CD8-positive, alpha-beta memory T cell (primary cell): ENCODE data around the gene TRIM62. TPM values are rescaled to one million over a fixed set of nuclear protein-coding genes. Genes with fewer than 3 reads are reported as not detected.

Source experiments
- CTCF ChIA-PET: fragments of 350-600 bp; sonication (Branson Sonifier 250); formaldehyde crosslinking; loops from one replicate; lab custom pipeline; 2021; ENCODE audit warnings: antibody characterized with exemption; lab: Charles Lee
- POLR2A ChIA-PET: fragments of 350-600 bp; sonication (Branson Sonifier 250); formaldehyde crosslinking; loops from one replicate; lab custom pipeline; 2021; ENCODE audit warnings: antibody characterized with exemption; lab: Charles Lee
- DNase-seq, 5 donors: peaks; one replicate each; pipeline versions ENCODE4 v3.0.0 to v3.0.0-alpha.2; 2020 to 2022; ENCODE audit warnings: mixed read lengths in 1 of 5
- H3K27ac ChIP-seq: one replicate; pipeline ENCODE4 v1.7.0; 2013; ENCODE audit warnings: low read depth, mild to moderate bottlenecking, low read length, moderate library complexity
- H3K27me3 ChIP-seq: 2 replicates; pipeline ENCODE4 v1.7.0; 2013; ENCODE audit warnings: low read length, mild to moderate bottlenecking; ENCODE audit not compliant: insufficient read depth, poor library complexity, severe bottlenecking
- H3K36me3 ChIP-seq: 2 replicates; pipeline ENCODE4 v1.7.0; 2013; ENCODE audit warnings: mild to moderate bottlenecking, low read length, moderate library complexity; ENCODE audit not compliant: insufficient read depth
- H3K4me1 ChIP-seq: 2 replicates; pipeline ENCODE4 v1.7.0; 2013; ENCODE audit warnings: mild to moderate bottlenecking, low read length, moderate library complexity; ENCODE audit not compliant: insufficient read depth
- H3K4me3 ChIP-seq: 2 replicates; pipeline ENCODE4 v1.7.0; 2013; ENCODE audit warnings: mild to moderate bottlenecking, low read length
- H3K9me3 ChIP-seq: 2 replicates; pipeline ENCODE4 v1.7.0; 2013; ENCODE audit warnings: mild to moderate bottlenecking, low read length
- H3K27ac Mint-ChIP-seq, 8 donors: one replicate each; pipeline ENCODE4 v1.8.0; 2020 to 2021; ENCODE audit warnings: mixed read lengths in 8 of 8, mild to moderate bottlenecking in 6 of 8, inconsistent platforms in 3 of 8, moderate library complexity in 3 of 8
- H3K27me3 Mint-ChIP-seq, 2 donors: one replicate each; pipeline ENCODE4 v1.8.0; 2020 to 2021; ENCODE audit warnings: mixed read lengths in 2 of 2, mild to moderate bottlenecking in 1 of 2, moderate library complexity in 1 of 2
- H3K36me3 Mint-ChIP-seq, 3 donors: one replicate each; pipeline ENCODE4 v1.8.0; 2020 to 2021; ENCODE audit warnings: mixed read lengths in 3 of 3, inconsistent platforms in 1 of 3, mild to moderate bottlenecking in 1 of 3
- H3K4me1 Mint-ChIP-seq, 3 donors: one replicate each; pipeline ENCODE4 v1.8.0; 2020 to 2021; ENCODE audit warnings: mixed read lengths in 3 of 3, inconsistent platforms in 1 of 3, mild to moderate bottlenecking in 1 of 3
- H3K4me3 Mint-ChIP-seq, 7 donors: one replicate each; pipeline ENCODE4 v1.8.0; 2020 to 2021; ENCODE audit warnings: mixed read lengths in 7 of 7, mild to moderate bottlenecking in 6 of 7, moderate library complexity in 4 of 7, inconsistent platforms in 2 of 7
- H3K9me3 Mint-ChIP-seq, 5 donors: one replicate each; pipeline ENCODE4 v1.8.0; 2020 to 2022; ENCODE audit warnings: mixed read lengths in 5 of 5, mild to moderate bottlenecking in 3 of 5, moderate library complexity in 2 of 5, inconsistent platforms in 1 of 5
- polyA plus RNA-seq: library from polyadenylated mRNA; unstranded; fragments of 300-500 nt; fragmentation: Illumina TruSeq; gene quantifications from one replicate; pipeline ENCODE4 v1.2.3, GENCODE V29; 2021
- total RNA-seq, 2 experiments: library from RNA; stranded (reverse); gene quantifications; one replicate each; pipeline ENCODE4 v1.2.3, GENCODE V29; 2021

Gene TRIM62
- total and polyA plus RNA-seq, 3 experiments from 2014 or later, result 5.0 to 7.0 (median 5.5) TPM

DNA sequence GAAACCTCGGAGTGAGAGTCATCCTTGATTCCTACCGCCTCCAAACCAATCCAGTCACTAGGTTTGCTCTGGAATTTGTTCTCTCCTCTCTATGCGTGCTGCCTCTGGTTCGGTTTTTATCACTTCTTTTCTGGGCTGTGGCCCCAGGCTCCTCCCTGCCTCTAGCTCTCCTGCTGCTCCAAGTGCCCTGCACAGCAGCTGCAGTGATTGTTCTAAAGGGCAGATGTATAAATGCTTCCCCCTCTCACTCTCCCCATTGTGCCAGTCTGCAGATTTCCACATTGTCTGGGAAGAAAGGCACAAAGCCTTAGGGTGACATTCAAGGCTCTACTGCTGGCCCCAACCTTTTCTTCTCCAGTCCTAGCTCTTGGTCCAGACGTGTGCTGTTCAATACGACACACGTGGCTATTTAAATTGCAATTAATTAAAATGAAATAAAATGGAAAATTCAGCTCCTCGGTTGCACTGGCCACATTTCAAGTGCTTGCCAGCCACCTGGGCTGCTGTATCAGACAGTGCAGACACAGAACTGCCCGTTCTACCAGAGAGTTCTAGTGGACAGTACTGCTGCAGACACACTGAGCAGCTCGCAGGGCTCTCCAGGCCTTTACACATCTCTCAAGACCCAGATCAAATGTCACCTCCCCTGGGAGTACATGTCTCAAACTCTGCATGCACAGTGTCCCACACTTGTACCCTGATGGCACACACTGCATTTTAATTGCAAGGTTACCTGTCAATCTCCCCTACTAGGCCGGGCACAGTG, 12.4 kb downstream of the TRIM62 start:
- no peak overlapping the region for H3K4me3 Mint-ChIP-seq
- Histone ChIP-seq H3K4me1 (no peaks in the 10 kb centered on the region), H3K9me3 (no peaks in the 10 kb centered on the region), H3K36me3 (no peaks in the 10 kb centered on the region), H3K27me3 (no peaks in the 10 kb centered on the region), H3K4me3 (no peak overlapping the region), H3K27ac (no peak overlapping the region)
- peaks cover 14 to 58% (median 20%) of the 10 kb centered on the region in 3 donors for H3K36me3 Mint-ChIP-seq
- H3K27me3 Mint-ChIP-seq, result peaks cover 0 to 1% of the 10 kb centered on the region in 2 donors
- ChIA-PET CTCF (no interaction called here), POLR2A (interaction anchor here (1.6 kb wide), 1 partner anchor 12 kb away, joined by 4 read pairs; the partner anchor contains the start of gene TRIM62)
- no peaks in the 10 kb centered on the region for H3K9me3 Mint-ChIP-seq
- DNase-seq, result no peak
- H3K27ac Mint-ChIP-seq, result peak overlapping the region in 1 of 8 donors; percentile 78
- peaks cover 26 to 28% (median 27%) of the 10 kb centered on the region in 3 donors for H3K4me1 Mint-ChIP-seq

DNA sequence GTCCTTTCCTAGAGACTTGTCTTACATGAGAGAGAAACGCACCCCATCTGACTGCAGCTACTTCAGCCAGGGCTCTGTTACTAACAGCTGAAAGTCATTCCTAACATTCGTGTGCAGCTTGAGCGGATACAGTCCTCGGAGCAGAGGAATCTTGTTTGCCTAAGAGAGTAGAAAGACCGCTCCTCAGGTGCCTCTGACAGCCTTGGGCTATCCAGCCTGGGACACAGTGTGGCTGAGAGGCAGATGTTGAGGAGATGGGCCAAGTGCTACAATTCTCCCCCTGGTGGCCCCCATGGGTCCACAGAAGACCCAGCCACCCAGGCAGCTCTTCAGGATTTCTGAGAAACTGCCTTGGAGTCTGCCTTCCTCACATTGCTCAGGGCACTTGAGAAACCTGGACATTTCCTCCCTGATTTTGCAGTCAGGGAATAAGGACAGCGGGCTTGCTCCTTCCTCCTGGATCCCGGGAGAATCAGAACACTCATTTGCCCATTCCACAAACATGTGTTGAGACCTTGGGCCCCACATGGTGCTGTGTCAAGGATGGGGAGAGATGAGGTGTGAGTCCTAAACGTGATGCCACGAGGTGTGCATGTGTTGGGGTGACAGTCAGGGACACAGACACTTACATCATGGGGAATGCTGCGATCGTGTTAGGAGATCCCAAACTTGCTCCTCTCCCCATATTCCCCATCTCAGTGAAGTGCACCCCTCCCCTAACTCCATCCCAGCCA, 13.1 kb downstream of the TRIM62 start:
- peaks cover 0 to 1% of the 10 kb centered on the region in 2 donors for H3K27me3 Mint-ChIP-seq
- CTCF ChIA-PET, result no interaction called here

DNA sequence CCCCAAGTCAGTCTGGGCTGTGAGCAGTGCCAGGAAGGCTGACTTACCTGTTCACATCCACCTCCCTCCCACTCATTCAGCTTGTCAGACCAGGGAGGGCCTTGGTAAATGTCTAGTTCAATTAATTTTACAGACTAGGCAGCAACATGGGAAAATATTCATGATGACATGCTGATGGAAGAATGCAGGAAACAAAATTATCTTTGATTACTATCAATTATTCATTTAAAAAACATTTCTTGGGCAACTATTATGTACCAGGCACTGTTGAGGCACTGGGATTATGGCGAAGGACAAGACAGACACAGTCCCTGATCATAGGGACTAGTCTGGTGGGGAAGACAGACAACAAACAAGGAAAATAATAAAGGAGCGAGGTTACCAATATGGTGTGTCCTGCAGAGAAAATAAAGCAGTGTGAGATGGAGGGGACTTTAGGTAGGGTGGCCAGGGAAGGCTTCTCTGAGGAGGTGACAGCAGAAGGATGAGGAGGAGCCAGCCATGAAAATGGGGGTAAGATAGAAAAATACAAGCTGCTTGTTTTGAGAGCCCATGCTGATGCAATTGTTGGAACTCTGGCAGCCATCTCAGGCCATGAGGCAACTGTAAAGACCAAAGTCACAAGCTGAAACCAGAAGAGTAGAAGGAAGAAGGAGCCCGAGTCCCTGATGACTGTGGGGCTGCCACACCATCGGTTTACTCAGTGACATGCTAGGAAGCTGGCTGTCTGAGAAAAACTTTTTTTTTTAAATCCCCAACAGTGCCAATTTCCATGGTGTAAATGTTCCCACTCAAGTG, 14.0 kb downstream of the TRIM62 start:
- no peaks in the 10 kb centered on the region for H3K9me3 ChIP-seq
- H3K4me1 ChIP-seq, result no peaks in the 10 kb centered on the region
- Mint-ChIP-seq H3K27ac (peak overlapping the region in 1 of 8 donors; percentile 1), H3K36me3 (peaks cover 14 to 64% (median 17%) of the 10 kb centered on the region in 3 donors), H3K4me3 (peak overlapping the region in 1 of 7 donors; percentile 10), H3K27me3 (peaks cover 0 to 1% of the 10 kb centered on the region in 2 donors), H3K9me3 (no peaks in the 10 kb centered on the region), H3K4me1 (peaks cover 20 to 22% (median 21%) of the 10 kb centered on the region in 3 donors)
- ChIA-PET CTCF (no interaction called here), POLR2A (interaction anchor here (1.6 kb wide), 1 partner anchor 13 kb away, joined by 4 read pairs; the partner anchor contains the start of gene TRIM62)
- no peak overlapping the region for H3K27ac ChIP-seq
- no peak overlapping the region for H3K4me3 ChIP-seq
- no peak for DNase-seq
- no peaks in the 10 kb centered on the region for H3K36me3 ChIP-seq
- no peaks in the 10 kb centered on the region for H3K27me3 ChIP-seq

More for the DNA sequence above, 13.1 kb downstream of the TRIM62 start:
- Mint-ChIP-seq H3K27ac (peak overlapping the region in 1 of 8 donors; percentile 61), H3K4me1 (peaks cover 26 to 28% (median 27%) of the 10 kb centered on the region in 3 donors), H3K9me3 (no peaks in the 10 kb centered on the region), H3K36me3 (peaks cover 14 to 63% (median 20%) of the 10 kb centered on the region in 3 donors), H3K4me3 (no peak overlapping the region)
- no peaks in the 10 kb centered on the region for H3K4me1 ChIP-seq
- POLR2A ChIA-PET, result interaction anchor here (1.6 kb wide), 1 partner anchor 12 kb away, joined by 4 read pairs; the partner anchor contains the start of gene TRIM62
- no peaks in the 10 kb centered on the region for H3K36me3 ChIP-seq
- H3K27me3 ChIP-seq, result no peaks in the 10 kb centered on the region
- no peak for DNase-seq
- no peak overlapping the region for H3K27ac ChIP-seq
- H3K9me3 ChIP-seq, result no peaks in the 10 kb centered on the region
- H3K4me3 ChIP-seq, result no peak overlapping the region

DNA sequence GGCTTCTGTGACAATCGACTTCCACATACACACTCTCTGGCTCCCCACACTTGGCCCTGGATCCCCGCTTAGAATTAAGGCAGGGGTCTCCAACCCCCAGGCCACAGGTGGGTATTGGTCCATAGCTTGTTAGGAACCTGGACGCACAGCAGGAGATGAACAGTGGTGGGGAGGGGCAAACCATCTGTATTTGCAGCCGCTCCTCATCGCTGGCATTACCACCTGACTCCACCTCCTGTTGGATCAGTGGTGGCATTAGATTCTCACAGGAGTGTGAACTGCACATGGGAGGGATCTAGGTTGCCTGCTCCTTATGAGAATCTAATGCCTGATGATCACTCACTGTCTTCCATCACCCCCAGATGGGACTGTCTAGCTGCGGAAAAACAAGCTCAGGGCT, 16.0 kb downstream of the TRIM62 start:
- Mint-ChIP-seq H3K9me3 (no peaks in the 10 kb centered on the region), H3K27ac (no peak overlapping the region), H3K36me3 (peaks cover 14 to 68% (median 14%) of the 10 kb centered on the region in 3 donors), H3K4me3 (no peak overlapping the region), H3K27me3 (peaks cover 0 to 1% of the 10 kb centered on the region in 2 donors), H3K4me1 (peaks cover 3 to 8% (median 6%) of the 10 kb centered on the region in 3 donors)
- POLR2A ChIA-PET, result no interaction called here
- Histone ChIP-seq H3K9me3 (no peaks in the 10 kb centered on the region), H3K27me3 (no peaks in the 10 kb centered on the region), H3K4me1 (no peaks in the 10 kb centered on the region), H3K36me3 (no peaks in the 10 kb centered on the region), H3K27ac (no peak overlapping the region), H3K4me3 (no peak overlapping the region)
- CTCF ChIA-PET, result no interaction called here
- no peak for DNase-seq

DNA sequence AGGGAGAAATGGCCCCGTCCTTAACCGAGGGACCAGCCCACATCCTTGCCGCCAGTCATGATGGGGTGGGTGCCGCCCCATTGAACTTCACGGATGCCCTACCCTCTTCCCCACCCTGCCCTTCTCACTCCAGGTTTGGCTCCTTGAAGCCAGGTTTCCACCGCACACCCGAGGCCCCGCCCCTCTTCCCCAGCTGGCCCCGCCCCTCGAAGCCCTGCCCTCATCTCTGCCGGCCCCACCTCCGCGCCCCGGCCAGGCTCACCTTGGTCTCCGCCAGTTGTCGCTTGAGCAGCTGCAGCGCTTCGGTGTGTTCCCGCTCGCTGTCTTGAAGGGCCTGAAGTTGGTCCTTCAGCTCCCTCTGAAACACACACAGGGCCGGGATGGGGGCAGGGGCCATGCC, 16.6 kb downstream of the TRIM62 start:
- no peaks in the 10 kb centered on the region for H3K27me3 ChIP-seq
- no peaks in the 10 kb centered on the region for H3K36me3 ChIP-seq
- no peaks in the 10 kb centered on the region for H3K4me1 ChIP-seq
- H3K27me3 Mint-ChIP-seq, result peaks cover 0 to 1% of the 10 kb centered on the region in 2 donors
- ChIA-PET CTCF (no interaction called here), POLR2A (no interaction called here)
- H3K4me1 Mint-ChIP-seq, result peaks cover 3 to 5% (median 5%) of the 10 kb centered on the region in 3 donors
- no peaks in the 10 kb centered on the region for H3K9me3 Mint-ChIP-seq
- DNase-seq, result no peak
- no peak overlapping the region for H3K27ac ChIP-seq
- H3K36me3 Mint-ChIP-seq, result peaks cover 14 to 68% (median 14%) of the 10 kb centered on the region in 3 donors
- no peaks in the 10 kb centered on the region for H3K9me3 ChIP-seq
- no peak overlapping the region for H3K4me3 ChIP-seq
- H3K4me3 Mint-ChIP-seq, result no peak overlapping the region
- H3K27ac Mint-ChIP-seq, result peak overlapping the region in 1 of 8 donors; percentile 12

DNA sequence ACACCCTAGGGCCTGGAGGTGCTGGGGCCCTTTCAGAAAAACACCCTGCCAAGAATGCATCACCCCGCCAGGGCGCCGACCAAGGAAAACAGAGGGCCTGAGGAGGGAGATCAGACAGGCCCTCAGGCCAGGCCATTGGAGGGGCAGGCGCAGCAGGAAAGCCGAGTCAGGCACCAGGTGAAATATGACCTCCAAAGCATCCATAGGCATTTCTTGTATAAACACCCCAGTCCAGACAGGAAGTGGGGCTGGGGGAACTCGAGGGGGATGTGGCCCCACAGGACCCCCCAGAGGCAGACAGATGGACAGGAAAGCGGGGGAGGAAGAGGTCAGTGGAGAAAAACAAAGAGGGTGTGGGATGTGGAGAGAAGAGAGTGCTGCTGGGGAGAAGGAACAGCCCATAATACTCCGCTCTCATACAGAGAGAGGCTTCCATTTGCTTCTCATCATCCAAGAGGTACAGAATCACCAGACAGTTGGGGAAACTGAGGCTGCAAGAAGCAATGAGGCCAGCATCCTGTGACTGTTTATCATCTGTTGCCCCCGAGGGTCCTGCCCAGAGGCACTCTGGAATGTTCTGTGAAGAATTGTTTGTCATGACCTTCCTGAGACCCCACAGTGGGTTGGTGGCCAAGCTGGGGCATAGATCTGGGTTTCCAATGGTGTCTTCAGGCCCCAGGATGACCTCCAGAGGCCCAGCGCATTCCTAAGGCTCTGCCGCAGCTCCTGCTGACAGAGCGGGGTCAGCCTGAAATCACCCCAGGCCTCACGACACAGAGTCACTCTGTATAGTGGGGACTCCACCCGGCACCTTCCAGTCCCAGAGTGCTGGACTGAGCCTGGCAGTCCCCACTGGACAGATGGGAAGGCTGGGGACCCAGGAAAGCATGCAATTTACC, 18.0 kb downstream of the TRIM62 start:
- H3K9me3 Mint-ChIP-seq, result no peaks in the 10 kb centered on the region
- CTCF ChIA-PET, result no interaction called here
- Histone ChIP-seq H3K27me3 (no peaks in the 10 kb centered on the region), H3K27ac (no peak overlapping the region), H3K4me3 (no peak overlapping the region), H3K36me3 (peaks cover 4% of the 10 kb centered on the region), H3K4me1 (no peaks in the 10 kb centered on the region), H3K9me3 (no peaks in the 10 kb centered on the region)
- H3K36me3 Mint-ChIP-seq, result peaks cover 14 to 68% (median 15%) of the 10 kb centered on the region in 3 donors
- peak overlapping the region in 1 of 8 donors; percentile 43 for H3K27ac Mint-ChIP-seq
- DNase-seq, result no peak
- H3K27me3 Mint-ChIP-seq, result peaks cover 0 to 3% of the 10 kb centered on the region in 2 donors
- POLR2A ChIA-PET, result no interaction called here
- H3K4me3 Mint-ChIP-seq, result no peak overlapping the region
- peaks cover 0 to 5% (median 3%) of the 10 kb centered on the region in 3 donors for H3K4me1 Mint-ChIP-seq

DNA sequence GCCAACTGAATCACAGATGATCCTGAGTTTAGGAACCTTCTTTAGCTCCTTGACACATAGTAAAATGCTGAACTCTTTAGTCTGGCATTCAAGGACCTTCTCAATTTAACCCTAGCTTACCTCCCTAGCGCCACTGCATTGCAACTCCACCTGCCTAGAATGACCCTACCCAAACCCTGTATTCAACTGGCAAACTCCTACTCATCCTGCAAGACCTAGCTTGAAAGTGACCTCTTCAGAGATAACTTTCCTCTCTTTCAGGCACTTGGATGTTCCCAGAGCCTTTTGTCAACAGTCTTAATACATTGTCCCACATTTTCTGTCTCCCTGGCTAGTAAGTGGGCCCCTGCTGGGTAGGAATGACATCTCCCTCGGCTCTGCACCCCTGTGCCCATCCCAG, 19.7 kb downstream of the TRIM62 start:
- ChIA-PET CTCF (no interaction called here), POLR2A (no interaction called here)

More for the DNA sequence above, 19.7 kb downstream of the TRIM62 start:
- Histone ChIP-seq H3K4me3 (no peak overlapping the region), H3K36me3 (peaks cover 4% of the 10 kb centered on the region), H3K4me1 (no peaks in the 10 kb centered on the region), H3K9me3 (no peaks in the 10 kb centered on the region), H3K27me3 (no peaks in the 10 kb centered on the region), H3K27ac (no peak overlapping the region)
- no peaks in the 10 kb centered on the region for H3K9me3 Mint-ChIP-seq
- H3K4me3 Mint-ChIP-seq, result no peak overlapping the region
- peaks cover 7 to 66% (median 11%) of the 10 kb centered on the region in 3 donors for H3K36me3 Mint-ChIP-seq
- peaks cover 0 to 3% of the 10 kb centered on the region in 2 donors for H3K27me3 Mint-ChIP-seq
- no peak overlapping the region for H3K27ac Mint-ChIP-seq
- H3K4me1 Mint-ChIP-seq, result peaks cover 0 to 2% (median 0%) of the 10 kb centered on the region in 3 donors
- DNase-seq, result no peak
